ENCODE measurements around the gene MCRS1.

MCRS1 gene

GRCh38 chr12:49578471-49579112, 10.7 kb upstream of the MCRS1 start:
- DNase-seq (ENCODE audit: low spot score): no peak
- TF ChIP-seq CTCF (IDR thresholded peaks at IDR 0.05; ENCODE audit: extremely low read depth, missing control alignments): no peak

GRCh38 chr12:49577589-49578315, 9.8 kb upstream of the MCRS1 start:
- DNase-seq (ENCODE audit: low spot score): no peak
- no peak for TF ChIP-seq CTCF (IDR thresholded peaks at IDR 0.05; ENCODE audit: extremely low read depth, missing control alignments)

- no peak for DNase-seq (ENCODE audit: low spot score)
These were observed 660 bp upstream of the MCRS1 start for GRCh38 chr12:49568442-49569162.

GRCh38 chr12:49567302-49567610, 686 bp downstream of the MCRS1 start:
- no peak for DNase-seq (ENCODE audit: low spot score)
- no peak for TF ChIP-seq CTCF (IDR thresholded peaks at IDR 0.05; ENCODE audit: extremely low read depth, missing control alignments)

More at GRCh38 chr12:49568442-49569162, 660 bp upstream of the MCRS1 start:
- TF ChIP-seq CTCF (IDR thresholded peaks at IDR 0.05; ENCODE audit: extremely low read depth, missing control alignments): no peak

GRCh38 chr12:49566361-49566760, 1.6 kb downstream of the MCRS1 start:
- TF ChIP-seq CTCF (IDR thresholded peaks at IDR 0.05; ENCODE audit: extremely low read depth, missing control alignments): no peak

GRCh38 chr12:49565406-49566265, 2.3 kb downstream of the MCRS1 start:
- DNase-seq (ENCODE audit: low spot score): no peak
- TF ChIP-seq CTCF (IDR thresholded peaks at IDR 0.05; ENCODE audit: extremely low read depth, missing control alignments): no peak

More at GRCh38 chr12:49566361-49566760, 1.6 kb downstream of the MCRS1 start:
- DNase-seq (ENCODE audit: low spot score): no peak

Data from GM20000 (cell line).